Bone marrow (tissue), 2 donors: ENCODE data around the gene TPSD1.
"Not testable (repeated sequence)": the region's sequence is repeated elsewhere in the genome, so short reads cannot be mapped to it uniquely, and the experiment has no call there.

Source experiments
- DNase-seq, 2 donors: peaks; one replicate each; lab custom pipeline; 2025; lab: John Stamatoyannopoulos, UW

Gene TPSD1

GRCh38 chr16:1220841-1221627 is 34.8 kb upstream of the TPSD1 start:
- DNase-seq, result no peak

GRCh38 chr16:1221628-1222552 is 34.0 kb upstream of the TPSD1 start:
- no peak for DNase-seq

GRCh38 chr16:1222553-1223354 is 33.1 kb upstream of the TPSD1 start:
- DNase-seq, result no peak

GRCh38 chr16:1223355-1224214 is 32.3 kb upstream of the TPSD1 start:
- no peak for DNase-seq

GRCh38 chr16:1224558-1224957 is 31.3 kb upstream of the TPSD1 start:
- DNase-seq, result no peak

- DNase-seq, result no peak
Measured at GRCh38 chr16:1225051-1225451, 30.8 kb upstream of the TPSD1 start, which contains the start of gene TPSG1. Gene TPSG1, minus strand, starts transcription at chr16:1225268. Its CDS starts 16 bp downstream, at chr16:1225252.

- DNase-seq, result not testable (repeated sequence)
Measured at GRCh38 chr16:1225728-1226311, 30.0 kb upstream of the TPSD1 start.

GRCh38 chr16:1226692-1227091 is 29.2 kb upstream of the TPSD1 start:
- not testable (repeated sequence) for DNase-seq

- not testable (repeated sequence) for DNase-seq
Measured at GRCh38 chr16:1228227-1228626, 27.6 kb upstream of the TPSD1 start.

GRCh38 chr16:1229476-1229875 is 26.4 kb upstream of the TPSD1 start:
- DNase-seq, result not testable (repeated sequence)

- DNase-seq, result not testable (repeated sequence)
Measured at GRCh38 chr16:1230084-1230470, 25.8 kb upstream of the TPSD1 start, which contains the start of gene TPSB2. Gene TPSB2, minus strand, starts transcription at chr16:1230184. Its CDS starts 233 bp downstream, at chr16:1229951.

- DNase-seq, result not testable (repeated sequence)
Measured at GRCh38 chr16:1230471-1231212, 25.2 kb upstream of the TPSD1 start.

- DNase-seq, result not testable (repeated sequence)
Measured at GRCh38 chr16:1231301-1231700, 24.6 kb upstream of the TPSD1 start.

GRCh38 chr16:1232049-1232748 is 23.7 kb upstream of the TPSD1 start:
- not testable (repeated sequence) for DNase-seq

GRCh38 chr16:1236659-1237058 is 19.2 kb upstream of the TPSD1 start:
- DNase-seq, result not testable (repeated sequence)

- no peak for DNase-seq
Measured at GRCh38 chr16:1237990-1238389, 17.9 kb upstream of the TPSD1 start.

- DNase-seq, result not testable (repeated sequence)
Measured at GRCh38 chr16:1238909-1239308, 17.0 kb upstream of the TPSD1 start.

- DNase-seq, result not testable (repeated sequence)
Measured at GRCh38 chr16:1239575-1239974, 16.3 kb upstream of the TPSD1 start.

- DNase-seq, result not testable (repeated sequence)
Measured at GRCh38 chr16:1240436-1240835, 15.4 kb upstream of the TPSD1 start, which contains the start of gene TPSAB1. Gene TPSAB1, plus strand, starts transcription at chr16:1240705. Its CDS starts 234 bp downstream, at chr16:1240939.
